Activated naive CD4-positive, alpha-beta T cell treated with anti-CD3 and anti-CD28 coated beads for 36 hours (primary cell): ENCODE data around the gene PCDH9. TPM values are rescaled to one million over a fixed set of nuclear protein-coding genes. Genes with fewer than 3 reads are reported as not detected.

Source experiments
- CTCF ChIA-PET: fragments of 350-600 bp; sonication (Branson Sonifier 250); formaldehyde crosslinking; loops from one replicate; lab custom pipeline; 2021; ENCODE audit warnings: antibody characterized with exemption; lab: Charles Lee
- DNase-seq: peaks from one replicate; pipeline ENCODE4 v3.0.0-alpha.2; 2020
- H3K27ac Mint-ChIP-seq: one replicate; pipeline ENCODE4 v1.8.0; 2021; ENCODE audit warnings: mild to moderate bottlenecking, mixed read lengths
- H3K27me3 Mint-ChIP-seq: one replicate; pipeline ENCODE4 v1.8.0; 2021; ENCODE audit warnings: low read depth, mixed read lengths
- H3K36me3 Mint-ChIP-seq: one replicate; pipeline ENCODE4 v1.8.0; 2021; ENCODE audit warnings: low read depth, mixed read lengths
- H3K4me1 Mint-ChIP-seq: one replicate; pipeline ENCODE4 v1.8.0; 2021; ENCODE audit warnings: low read depth, mixed read lengths
- H3K4me3 Mint-ChIP-seq: one replicate; pipeline ENCODE4 v1.8.0; 2021; ENCODE audit warnings: mild to moderate bottlenecking, moderate library complexity, mixed read lengths
- H3K9me3 Mint-ChIP-seq: one replicate; pipeline ENCODE4 v1.8.0; 2021; ENCODE audit warnings: mixed read lengths
- intact Hi-C: fragments of 100-400 bp; cut with micrococcal nuclease; formaldehyde crosslinking; loops from one replicate; pipeline ENCODE4 v1.15.1; 2023
- total RNA-seq, 2 experiments: library from RNA; stranded (reverse); gene quantifications; one replicate each; pipeline ENCODE4 v1.2.3, GENCODE V29; 2021

PCDH9 gene
- total RNA-seq, 2 experiments from 2014 or later = 0.10 to 0.15 TPM

DNA sequence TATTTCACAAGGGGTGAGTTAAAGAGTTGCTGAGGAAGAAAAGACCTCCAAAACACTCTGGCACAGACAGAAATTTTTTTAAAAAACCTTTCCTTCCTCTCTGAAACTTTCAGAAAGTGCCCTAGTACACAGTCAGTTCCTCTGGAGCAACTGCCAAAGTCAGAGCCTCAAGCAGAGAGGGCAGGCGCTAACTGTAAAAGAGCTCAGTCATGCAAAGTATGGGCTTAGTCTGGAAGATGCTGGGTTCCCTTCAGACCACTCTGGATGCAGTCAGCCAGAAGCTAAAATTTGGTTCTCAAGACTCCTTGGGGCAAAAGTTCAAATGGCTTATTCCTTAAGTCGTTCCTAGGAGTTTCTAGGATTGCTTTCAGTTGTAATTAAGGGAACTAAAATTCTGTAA is 671.6 kb downstream of the PCDH9 start:
- no peak overlapping the region for H3K4me3 Mint-ChIP-seq
- intact Hi-C loops = no loop called here
- no peaks in the 10 kb centered on the region for H3K4me1 Mint-ChIP-seq
- peaks cover 10% of the 10 kb centered on the region for H3K9me3 Mint-ChIP-seq
- no peaks in the 10 kb centered on the region for H3K27me3 Mint-ChIP-seq
- H3K27ac Mint-ChIP-seq = no peak overlapping the region
- CTCF ChIA-PET = no interaction called here
- H3K36me3 Mint-ChIP-seq = no peaks in the 10 kb centered on the region
- no peak for DNase-seq

DNA sequence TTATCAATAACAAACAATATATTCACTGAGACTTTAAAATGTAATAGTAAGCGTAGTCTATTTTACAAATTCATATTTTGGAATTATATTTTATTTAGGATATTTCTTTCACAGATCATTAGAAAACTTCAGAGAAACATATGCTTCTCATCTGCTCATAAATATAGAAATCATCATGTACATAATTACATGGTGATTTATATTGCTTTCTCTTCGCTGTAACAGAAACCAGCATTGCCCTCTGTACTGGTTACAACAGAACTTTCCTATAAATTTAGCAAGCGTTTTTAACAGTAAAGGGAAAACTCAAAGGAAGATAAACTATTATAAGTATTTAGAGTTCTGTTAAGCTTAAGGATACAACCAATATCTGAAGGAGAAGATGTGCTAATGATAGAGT is 672.8 kb downstream of the PCDH9 start:
- CTCF ChIA-PET = no interaction called here
- intact Hi-C loops = no loop called here
- H3K27ac Mint-ChIP-seq = no peak overlapping the region
- peaks cover 3% of the 10 kb centered on the region for H3K9me3 Mint-ChIP-seq
- no peak overlapping the region for H3K4me3 Mint-ChIP-seq
- DNase-seq = no peak
- no peaks in the 10 kb centered on the region for H3K4me1 Mint-ChIP-seq
- H3K36me3 Mint-ChIP-seq = no peaks in the 10 kb centered on the region
- no peaks in the 10 kb centered on the region for H3K27me3 Mint-ChIP-seq

DNA sequence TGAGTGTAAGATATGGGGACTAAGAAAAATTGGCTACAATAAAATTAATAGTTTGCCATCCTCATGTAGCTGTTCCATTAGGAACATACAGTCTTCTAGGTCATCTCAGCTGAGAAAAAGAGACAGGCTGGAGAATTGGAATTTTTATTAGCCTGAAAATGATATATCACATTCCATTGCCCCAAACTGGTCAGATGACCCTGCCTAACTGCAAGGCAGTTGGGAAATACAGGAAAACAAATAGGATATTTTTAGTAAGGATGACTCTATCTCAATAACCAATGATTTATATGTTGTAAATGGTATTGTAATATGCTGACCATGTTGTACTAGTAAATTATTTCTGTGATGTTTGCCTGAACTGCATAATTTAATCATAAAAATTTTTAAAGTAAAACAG is 673.8 kb downstream of the PCDH9 start:
- Mint-ChIP-seq H3K4me1 (no peaks in the 10 kb centered on the region), H3K27ac (no peak overlapping the region)
- intact Hi-C loops = no loop called here

DNA sequence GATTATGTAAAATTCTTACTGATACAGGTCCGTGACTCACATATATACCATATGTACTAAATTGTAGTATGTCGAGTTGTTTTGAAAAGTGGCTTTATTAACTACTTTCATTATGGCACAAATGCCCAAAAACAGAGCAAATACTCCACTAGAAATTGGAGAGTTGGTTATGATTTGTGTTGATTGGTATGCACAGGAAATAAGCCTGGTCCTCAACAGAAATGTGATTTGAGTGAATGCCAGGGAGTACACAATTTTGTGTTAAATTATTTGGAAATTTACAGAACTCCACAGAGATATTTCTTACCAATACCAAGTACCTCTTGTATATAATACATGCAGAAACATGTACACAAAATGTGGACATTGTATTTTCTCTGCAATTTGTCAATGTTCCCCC is 676.7 kb downstream of the PCDH9 start:
- intact Hi-C loops = no loop called here
- no peak overlapping the region for H3K4me3 Mint-ChIP-seq
- H3K27ac Mint-ChIP-seq = no peak overlapping the region
- CTCF ChIA-PET = no interaction called here
- no peak for DNase-seq
- no peaks in the 10 kb centered on the region for H3K36me3 Mint-ChIP-seq
- no peaks in the 10 kb centered on the region for H3K9me3 Mint-ChIP-seq
- H3K4me1 Mint-ChIP-seq = no peaks in the 10 kb centered on the region
- H3K27me3 Mint-ChIP-seq = no peaks in the 10 kb centered on the region

More for the DNA sequence above, 673.8 kb downstream of the PCDH9 start:
- DNase-seq = no peak
- Mint-ChIP-seq H3K27me3 (no peaks in the 10 kb centered on the region), H3K9me3 (no peaks in the 10 kb centered on the region), H3K36me3 (no peaks in the 10 kb centered on the region), H3K4me3 (no peak overlapping the region)
- CTCF ChIA-PET = interaction anchor here (1.0 kb wide), 1 partner anchor 11 kb away, joined by 3 read pairs; no protein-coding TSS in a partner anchor

DNA sequence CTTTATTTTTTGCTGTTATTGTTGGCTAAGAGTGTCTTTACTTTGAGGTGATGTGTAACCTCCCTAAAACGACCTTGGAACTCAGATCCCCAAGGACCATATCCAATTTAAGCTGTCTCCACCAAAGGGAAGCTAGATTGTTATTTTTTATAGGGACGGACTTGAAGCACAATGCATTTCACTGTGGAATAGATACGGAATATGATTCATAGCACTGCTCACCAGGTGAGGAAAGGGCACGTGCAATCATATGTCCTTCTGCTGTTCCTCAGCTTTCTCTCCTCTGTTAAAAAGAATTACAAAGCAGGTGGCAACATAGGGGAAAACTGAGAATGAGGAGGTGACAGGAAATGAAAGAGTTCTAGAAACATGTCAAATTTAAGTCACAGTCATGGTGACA is 679.0 kb downstream of the PCDH9 start:
- no peak overlapping the region for H3K27ac Mint-ChIP-seq
- H3K4me3 Mint-ChIP-seq = no peak overlapping the region
- intact Hi-C loops = no loop called here
- CTCF ChIA-PET = no interaction called here
- no peaks in the 10 kb centered on the region for H3K9me3 Mint-ChIP-seq
- no peaks in the 10 kb centered on the region for H3K4me1 Mint-ChIP-seq
- no peaks in the 10 kb centered on the region for H3K36me3 Mint-ChIP-seq
- no peaks in the 10 kb centered on the region for H3K27me3 Mint-ChIP-seq
- no peak for DNase-seq

DNA sequence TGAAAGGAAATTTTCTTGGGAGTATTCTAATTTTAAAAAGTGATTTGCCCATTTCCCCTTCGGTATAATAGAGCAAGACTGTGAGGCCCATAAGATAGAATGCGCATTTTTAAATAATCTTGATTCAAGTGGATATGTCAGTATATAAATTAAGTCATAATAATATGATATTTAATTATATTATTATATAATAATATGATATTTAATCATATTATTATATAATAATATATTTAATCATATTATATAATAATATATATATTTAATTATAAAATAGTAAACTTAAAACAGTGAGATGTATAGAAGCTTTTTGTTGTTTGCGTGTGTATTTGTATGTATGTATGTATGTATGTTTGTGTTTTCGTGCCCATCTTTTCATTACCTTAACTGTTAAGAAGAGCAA is 682.5 kb downstream of the PCDH9 start:
- Mint-ChIP-seq H3K4me3 (no peak overlapping the region), H3K36me3 (no peaks in the 10 kb centered on the region), H3K9me3 (no peaks in the 10 kb centered on the region), H3K27ac (no peak overlapping the region), H3K4me1 (no peaks in the 10 kb centered on the region), H3K27me3 (no peaks in the 10 kb centered on the region)
- CTCF ChIA-PET = no interaction called here
- no peak for DNase-seq
- intact Hi-C loops = no loop called here

DNA sequence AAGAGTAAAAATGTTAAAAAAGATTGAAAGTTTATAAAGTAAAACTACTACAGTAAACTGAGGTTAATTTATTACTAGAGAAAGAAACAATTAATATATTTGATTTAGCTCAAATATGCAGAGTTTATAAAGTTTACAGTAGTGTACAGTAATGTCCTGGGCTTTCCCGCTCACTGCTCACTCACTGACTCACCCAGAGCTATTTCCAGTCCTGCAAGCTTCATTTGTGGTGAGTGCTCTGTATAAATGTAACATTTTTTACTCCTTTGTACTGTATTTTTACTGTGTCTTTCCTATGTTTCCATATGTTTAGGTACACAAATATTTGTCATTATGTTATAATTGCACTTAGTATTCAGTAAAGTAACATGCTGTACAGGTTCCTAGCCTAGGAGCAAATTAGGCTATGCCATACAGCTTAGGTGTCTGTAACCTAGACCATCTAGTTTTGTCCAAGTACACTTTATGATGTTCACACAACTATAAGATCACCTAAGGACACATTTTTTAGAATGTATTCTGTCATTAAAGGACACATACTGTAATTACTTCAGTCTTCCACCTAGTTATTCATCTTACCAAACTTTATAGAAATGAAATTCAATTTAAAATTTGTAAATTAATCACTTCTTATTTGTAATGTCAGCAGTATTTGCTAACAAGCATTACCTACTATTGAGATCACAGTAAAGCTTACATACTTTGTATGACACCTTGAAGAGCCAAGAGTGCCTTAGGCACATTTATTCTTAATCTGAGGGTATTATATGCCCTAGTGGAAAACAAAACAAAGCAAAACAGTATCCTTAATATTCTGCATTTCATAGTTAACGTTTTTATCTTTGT is 683.4 kb downstream of the PCDH9 start:
- H3K9me3 Mint-ChIP-seq = no peaks in the 10 kb centered on the region
- no peak overlapping the region for H3K4me3 Mint-ChIP-seq
- no peaks in the 10 kb centered on the region for H3K27me3 Mint-ChIP-seq
- H3K27ac Mint-ChIP-seq = no peak overlapping the region
- H3K36me3 Mint-ChIP-seq = no peaks in the 10 kb centered on the region
- intact Hi-C loops = no loop called here
- no peak for DNase-seq
- H3K4me1 Mint-ChIP-seq = no peaks in the 10 kb centered on the region
- CTCF ChIA-PET = no interaction called here

DNA sequence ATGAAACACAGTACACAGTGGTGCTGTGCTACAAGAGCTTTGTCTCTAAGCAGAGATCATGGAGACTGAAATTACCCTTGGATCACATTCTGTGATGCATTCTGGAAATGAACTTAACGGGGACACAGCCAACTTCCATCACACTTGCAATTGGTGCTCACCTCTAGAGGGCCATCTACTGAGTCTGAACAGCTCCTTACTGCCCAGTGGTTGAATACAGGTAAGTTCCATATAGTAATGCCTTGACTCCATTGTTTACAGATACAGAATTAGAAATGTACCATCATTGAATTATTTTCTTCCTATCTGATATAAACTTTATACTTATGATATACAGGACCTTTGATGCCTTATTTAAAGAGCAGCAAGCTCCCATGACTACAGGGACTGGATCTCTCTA is 686.4 kb downstream of the PCDH9 start:
- no peaks in the 10 kb centered on the region for H3K27me3 Mint-ChIP-seq
- H3K36me3 Mint-ChIP-seq = no peaks in the 10 kb centered on the region
- DNase-seq = no peak
- CTCF ChIA-PET = no interaction called here
- no peak overlapping the region for H3K27ac Mint-ChIP-seq
- no peak overlapping the region for H3K4me3 Mint-ChIP-seq
- intact Hi-C loops = no loop called here
- H3K9me3 Mint-ChIP-seq = peaks cover 2% of the 10 kb centered on the region
- no peaks in the 10 kb centered on the region for H3K4me1 Mint-ChIP-seq

DNA sequence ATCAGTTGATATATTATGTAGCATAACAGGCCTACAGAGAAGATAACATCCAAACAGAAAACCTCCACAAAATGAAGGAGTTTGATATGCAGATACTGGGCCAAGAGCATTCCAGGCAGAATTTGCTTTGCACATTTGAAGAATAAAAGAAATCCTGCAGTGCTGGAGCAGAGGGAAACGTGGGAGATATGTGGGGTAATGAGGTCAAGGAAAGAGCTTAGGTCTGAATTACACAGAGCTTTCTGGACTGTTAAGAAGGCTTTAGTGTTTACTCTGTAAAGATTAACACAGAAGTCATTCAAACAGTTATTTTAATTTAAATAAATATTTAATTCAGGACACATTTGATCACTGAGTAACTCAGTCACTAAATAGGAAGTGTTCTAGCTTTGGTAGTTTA is 692.7 kb downstream of the PCDH9 start:
- CTCF ChIA-PET = no interaction called here
- no peaks in the 10 kb centered on the region for H3K27me3 Mint-ChIP-seq
- no peaks in the 10 kb centered on the region for H3K36me3 Mint-ChIP-seq
- H3K4me3 Mint-ChIP-seq = no peak overlapping the region
- intact Hi-C loops = no loop called here
- H3K27ac Mint-ChIP-seq = no peak overlapping the region
- peaks cover 2% of the 10 kb centered on the region for H3K9me3 Mint-ChIP-seq
- DNase-seq = no peak
- H3K4me1 Mint-ChIP-seq = no peaks in the 10 kb centered on the region

DNA sequence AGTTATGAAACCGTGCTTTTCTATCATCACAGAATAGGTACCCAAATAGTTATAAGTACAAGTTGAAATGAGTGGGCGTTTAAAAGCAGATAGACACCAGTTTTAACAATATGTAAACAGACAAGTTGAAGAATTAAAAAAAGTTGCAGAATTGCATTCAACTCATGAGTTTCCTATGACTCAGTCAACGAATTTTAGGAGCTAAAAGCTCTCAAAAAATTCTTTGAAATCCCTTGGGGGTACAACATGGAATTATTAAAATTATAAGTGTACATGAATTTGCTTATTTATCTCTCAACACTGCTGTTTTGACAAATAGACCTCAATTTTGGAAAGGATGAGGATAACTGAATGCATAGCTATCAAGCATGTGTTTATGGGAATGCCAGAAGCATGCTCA is 693.4 kb downstream of the PCDH9 start:
- Mint-ChIP-seq H3K27ac (no peak overlapping the region), H3K9me3 (peaks cover 2% of the 10 kb centered on the region), H3K4me3 (no peak overlapping the region), H3K36me3 (no peaks in the 10 kb centered on the region), H3K4me1 (no peaks in the 10 kb centered on the region), H3K27me3 (no peaks in the 10 kb centered on the region)
- CTCF ChIA-PET = no interaction called here
- intact Hi-C loops = no loop called here
- DNase-seq = no peak

DNA sequence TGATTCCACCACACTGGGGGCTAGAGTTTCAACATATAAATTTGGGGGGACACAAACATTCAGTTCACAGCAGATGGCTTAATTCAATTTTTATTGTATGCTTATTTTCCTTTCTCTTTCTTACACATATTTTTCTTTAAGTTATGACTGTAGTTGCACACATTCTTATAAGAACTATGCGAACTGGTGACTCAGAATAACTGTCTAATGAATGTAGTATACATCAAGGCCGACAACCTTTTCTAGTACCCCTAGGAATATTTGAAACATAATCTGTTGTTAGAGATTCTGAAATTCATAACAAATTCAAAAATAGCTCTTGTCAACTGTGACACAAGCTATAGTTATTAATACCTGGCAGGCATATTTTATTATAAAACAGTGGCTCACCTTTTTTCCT is 695.6 kb downstream of the PCDH9 start:
- Mint-ChIP-seq H3K27ac (no peak overlapping the region), H3K4me1 (no peaks in the 10 kb centered on the region), H3K36me3 (no peaks in the 10 kb centered on the region), H3K27me3 (no peaks in the 10 kb centered on the region), H3K9me3 (no peaks in the 10 kb centered on the region), H3K4me3 (no peak overlapping the region)
- CTCF ChIA-PET = no interaction called here
- DNase-seq = no peak
- intact Hi-C loops = no loop called here

DNA sequence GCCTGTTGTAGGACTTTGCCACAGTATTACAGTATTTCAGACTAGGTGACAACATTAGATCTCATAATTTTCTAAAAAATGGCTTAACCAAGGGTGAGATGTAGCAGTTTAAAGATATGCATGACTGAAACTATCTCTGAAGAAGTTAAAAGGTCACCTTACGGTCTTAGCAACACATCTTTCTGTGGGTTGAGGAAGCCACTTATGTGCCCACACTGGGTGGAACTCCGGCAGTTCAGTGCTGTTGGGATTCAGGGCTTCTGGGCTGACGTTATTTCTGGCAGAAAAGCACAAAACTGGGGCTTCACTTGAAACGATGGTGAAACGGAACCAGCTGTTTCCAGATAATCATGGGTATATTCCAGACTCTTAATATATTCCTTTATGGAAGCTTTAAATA is 697.3 kb downstream of the PCDH9 start:
- Mint-ChIP-seq H3K9me3 (no peaks in the 10 kb centered on the region), H3K4me1 (no peaks in the 10 kb centered on the region), H3K4me3 (no peak overlapping the region), H3K27me3 (no peaks in the 10 kb centered on the region), H3K36me3 (no peaks in the 10 kb centered on the region), H3K27ac (no peak overlapping the region)
- no peak for DNase-seq
- CTCF ChIA-PET = no interaction called here
- intact Hi-C loops = no loop called here

DNA sequence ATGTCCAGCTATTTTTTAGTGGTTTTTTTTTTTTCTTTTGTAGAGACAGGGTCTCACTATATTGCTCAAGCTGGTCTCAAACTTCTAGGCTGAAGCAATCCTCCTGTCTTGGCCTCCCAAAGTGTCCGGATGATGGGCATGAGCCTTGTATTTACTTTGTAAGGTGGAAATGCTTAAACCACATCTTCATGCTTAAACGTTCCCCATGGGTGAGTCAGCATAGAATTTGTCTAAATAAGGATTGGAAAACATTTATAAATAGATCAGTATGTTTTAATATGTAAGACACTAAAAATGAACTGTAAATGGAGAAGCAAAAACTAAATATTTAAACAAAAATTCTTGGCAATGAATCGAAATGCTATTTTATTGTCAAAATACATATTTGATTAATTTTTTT is 698.0 kb downstream of the PCDH9 start:
- Mint-ChIP-seq H3K9me3 (no peaks in the 10 kb centered on the region), H3K27ac (no peak overlapping the region), H3K27me3 (no peaks in the 10 kb centered on the region), H3K36me3 (no peaks in the 10 kb centered on the region), H3K4me3 (no peak overlapping the region), H3K4me1 (no peaks in the 10 kb centered on the region)
- no peak for DNase-seq
- intact Hi-C loops = no loop called here
- CTCF ChIA-PET = no interaction called here
